Measurements from ENCODE around the gene DMKN. TPM values are rescaled to one million over a fixed set of nuclear protein-coding genes. Genes with fewer than 3 reads are reported as not detected.

DMKN gene
- total RNA-seq, 4 donors from 2014 or later: 164 to 348 (median 213) TPM

DNA sequence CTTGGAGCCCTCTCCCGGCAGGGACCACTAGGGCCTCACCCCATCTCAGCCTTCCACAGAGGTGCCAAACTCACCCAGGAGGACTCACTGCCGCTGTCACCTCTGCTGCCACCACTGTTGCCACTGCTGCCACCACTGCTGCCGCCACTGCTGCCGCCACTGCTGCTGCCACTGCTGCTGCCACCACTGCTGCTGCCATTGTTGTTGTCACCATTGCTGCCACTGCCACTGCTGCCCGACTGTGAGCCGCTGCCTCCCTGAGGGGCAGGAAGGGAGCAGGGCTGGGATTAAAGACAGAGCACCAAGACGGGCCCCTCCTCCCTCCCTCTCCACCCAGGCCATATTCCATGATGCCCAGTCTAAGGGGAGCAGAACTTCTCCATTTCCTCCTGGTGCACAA, 2.1 kb downstream of the DMKN start:
- Histone ChIP-seq H3K36me3 (no peaks in the 10 kb centered on the region), H3K9me3 (no peaks in the 10 kb centered on the region), H3K27ac (no peak overlapping the region), H3K4me3 (replicated peaks in 1 of 3) (no peak overlapping the region), H3K4me1 (peaks cover 20 to 33% of the 10 kb centered on the region in 2 donors), H3K27me3 (no peaks in the 10 kb centered on the region)
- intact Hi-C loops (cut with DNase I): loop anchor here (5.0 kb wide), 1 partner anchor 76 kb away; the partner anchor contains the start of gene PMIS2
- WGBS, 2 donors: 81 to 87% methylated on average over 4 to 7 of the region's 7 CpGs
- no peak for DNase-seq
- no peak for TF ChIP-seq POLR2A (IDR thresholded peaks at IDR 0.05)
- TF ChIP-seq CTCF (IDR thresholded peaks at IDR 0.05): no peak

DNA sequence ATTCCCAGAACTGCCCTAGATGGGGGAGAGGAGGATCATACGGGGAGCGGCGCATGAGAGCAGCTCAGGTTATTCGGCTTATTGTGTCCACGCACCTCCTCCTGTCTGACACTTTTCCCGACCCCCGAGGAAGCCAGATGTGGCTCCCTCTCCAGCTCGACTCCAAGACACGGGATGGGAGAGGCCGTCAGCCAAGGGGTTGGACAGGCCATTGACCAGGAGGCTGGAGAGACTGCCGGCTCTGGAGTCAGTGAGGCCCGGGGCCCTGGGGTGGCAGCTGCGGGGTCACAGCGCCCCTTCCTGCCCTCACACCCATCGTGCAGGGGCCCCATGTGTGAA, 2.9 kb downstream of the DMKN start:
- H3K4me3 ChIP-seq (replicated peaks in 1 of 3): peak overlapping the region in 1 of 3 donors; percentile 37
- no peak for DNase-seq
- H3K27ac ChIP-seq: peak overlapping the region; percentile 67 to 89 (median 79)
- 20 to 35% methylated on average over 4 to 13 of the region's 15 CpGs for WGBS, 2 donors
- no peaks in the 10 kb centered on the region for H3K27me3 ChIP-seq
- intact Hi-C loops (cut with DNase I): loop anchor here (5.0 kb wide), 1 partner anchor 77 kb away; the partner anchor contains the start of gene PMIS2
- TF ChIP-seq CTCF (IDR thresholded peaks at IDR 0.05) (peak in 1 of 6 experiments; percentile 8), POLR2A (IDR thresholded peaks at IDR 0.05) (no peak)
- H3K4me1 ChIP-seq: peaks cover 20 to 33% of the 10 kb centered on the region in 2 donors
- peaks cover 0 to under 1% of the 10 kb centered on the region in 2 donors for H3K36me3 ChIP-seq
- H3K9me3 ChIP-seq: no peaks in the 10 kb centered on the region

DNA sequence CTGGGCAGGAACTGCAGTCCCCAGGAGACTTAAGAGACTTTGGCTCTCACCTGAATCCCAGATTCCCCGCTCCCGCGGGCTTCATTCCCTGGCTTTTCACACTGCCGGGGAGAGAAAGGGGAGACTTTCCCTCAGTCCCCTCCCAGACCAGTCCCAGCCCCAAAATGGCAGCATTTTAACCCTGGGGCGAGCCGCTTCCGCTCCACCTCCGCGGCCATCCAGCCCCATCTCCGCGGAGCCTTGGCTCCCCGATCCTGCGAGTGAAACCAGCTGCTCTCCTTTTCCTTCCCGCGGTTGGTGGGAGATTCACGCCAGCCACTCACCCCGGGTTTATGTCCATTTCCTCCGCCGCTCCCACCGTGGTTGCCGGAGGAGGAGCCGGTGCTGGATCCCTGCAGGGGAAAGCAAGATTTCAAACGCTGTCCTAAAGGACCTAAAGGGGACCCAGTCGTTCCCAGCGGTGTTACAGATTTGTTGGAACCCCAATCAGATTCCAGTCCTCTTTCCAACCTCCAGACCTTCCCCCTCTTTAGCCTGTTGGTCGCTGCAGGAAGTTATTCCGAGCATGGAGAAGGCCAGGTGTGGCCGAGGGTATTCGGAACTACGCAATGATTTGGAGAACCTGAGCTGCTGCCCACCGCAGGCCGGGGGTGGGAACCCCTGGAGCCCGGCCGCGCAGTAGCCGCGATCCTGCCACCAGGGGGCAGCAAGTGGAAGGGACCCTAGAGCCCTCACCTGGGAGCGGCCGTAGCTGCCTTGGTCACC, 3.4 kb downstream of the DMKN start:
- H3K27me3 ChIP-seq: no peaks in the 10 kb centered on the region
- peaks cover 0 to 6% of the 10 kb centered on the region in 2 donors for H3K36me3 ChIP-seq
- intact Hi-C loops (cut with DNase I): loop anchor here (5.0 kb wide), 1 partner anchor 77 kb away; the partner anchor contains the start of gene PMIS2
- no peaks in the 10 kb centered on the region for H3K9me3 ChIP-seq
- H3K4me3 ChIP-seq (replicated peaks in 1 of 3): peak overlapping the region; percentile 7 to 63 (median 37)
- peak; percentile 95 for DNase-seq
- 1% methylated on average over 27 to 34 of the region's 39 CpGs for WGBS, 2 donors
- H3K4me1 ChIP-seq: peaks cover 20 to 33% of the 10 kb centered on the region in 2 donors
- H3K27ac ChIP-seq: peak overlapping the region; percentile 67 to 89 (median 79)
- TF ChIP-seq POLR2A (IDR thresholded peaks at IDR 0.05) (peak in 1 of 2 donors; percentile 88), CTCF (IDR thresholded peaks at IDR 0.05) (peak; percentile 91 to 99 (median 98))

DNA sequence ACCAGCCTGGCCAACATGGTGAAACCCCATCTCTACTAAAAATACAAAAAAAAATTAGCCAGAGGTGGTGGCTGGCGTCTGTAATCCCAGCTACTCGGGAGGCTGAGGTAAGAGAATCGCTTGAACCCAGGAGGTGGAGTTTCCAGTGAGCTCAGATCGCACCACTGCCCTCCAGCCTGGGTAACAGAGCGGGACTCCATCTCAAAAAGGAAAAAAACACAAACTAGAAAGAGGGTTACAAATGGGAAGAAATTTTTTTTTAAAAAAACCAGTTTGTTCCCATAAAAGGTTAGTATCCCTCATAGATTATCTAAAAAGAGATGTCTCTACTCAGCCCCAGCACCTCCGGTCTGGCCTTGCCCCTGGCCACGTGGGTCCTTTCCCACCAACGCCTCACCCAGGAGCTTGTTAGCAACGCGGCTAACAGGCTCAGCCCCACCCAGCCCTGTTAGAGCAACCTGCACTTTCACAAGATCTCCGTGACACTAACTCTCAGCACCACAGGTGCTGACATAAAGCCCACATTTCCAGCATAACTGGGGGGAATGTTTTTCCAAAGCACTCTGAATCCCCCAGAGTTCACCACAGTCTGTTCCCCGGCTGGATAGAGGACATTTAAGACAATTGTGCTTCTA, 4.3 kb downstream of the DMKN start:
- Histone ChIP-seq H3K27ac (peak overlapping the region; percentile 67 to 89 (median 79)), H3K36me3 (peaks cover 0 to 11% of the 10 kb centered on the region in 2 donors), H3K27me3 (no peaks in the 10 kb centered on the region), H3K9me3 (no peaks in the 10 kb centered on the region), H3K4me1 (peaks cover 17 to 28% of the 10 kb centered on the region in 2 donors), H3K4me3 (replicated peaks in 1 of 3) (peak overlapping the region; percentile 2 to 63 (median 37))
- peak; percentile 85 to 86 for DNase-seq
- WGBS, 2 donors: 10 to 11% methylated on average over 12 of the region's 12 CpGs
- intact Hi-C loops (cut with DNase I): no loop called here
- TF ChIP-seq CTCF (IDR thresholded peaks at IDR 0.05) (no peak), POLR2A (IDR thresholded peaks at IDR 0.05) (peak in 1 of 2 donors; percentile 73)

- H3K9me3 ChIP-seq: no peaks in the 10 kb centered on the region
- no peak for DNase-seq
- no peak for TF ChIP-seq POLR2A (IDR thresholded peaks at IDR 0.05)
- TF ChIP-seq CTCF (IDR thresholded peaks at IDR 0.05): no peak
- no peak overlapping the region for H3K27ac ChIP-seq
- intact Hi-C loops (cut with DNase I): no loop called here
- WGBS, 2 donors: 82 to 95% methylated on average over 3 of the region's 3 CpGs
- peaks cover 0 to 11% of the 10 kb centered on the region in 2 donors for H3K36me3 ChIP-seq
- no peaks in the 10 kb centered on the region for H3K27me3 ChIP-seq
- H3K4me1 ChIP-seq: peaks cover 12 to 18% of the 10 kb centered on the region in 2 donors
- H3K4me3 ChIP-seq (replicated peaks in 1 of 3): no peak overlapping the region
Measured at GRCh38 chr19:35508129-35508528, 5.3 kb downstream of the DMKN start.
